22Rv1 (cell line): ENCODE results near the gene PPP1R14C.

Experiments
- CTCF ChIP-seq: fragments of 450-650 bp; IDR thresholded peaks from 2 replicates; pipeline ENCODE4 v1.5.1; 2017; ENCODE audit warnings: mild to moderate bottlenecking
- ZFX ChIP-seq: fragments of 450-650 bp; IDR thresholded peaks from 2 replicates; pipeline ENCODE4 v1.6.1; 2017; ENCODE audit warnings: antibody characterized with exemption, borderline replicate concordance

GRCh38 chr6:150118203-150118602 lies 24.6 kb upstream of the PPP1R14C start:
- TF ChIP-seq CTCF (no peak), ZFX (no peak)
